ENCODE results near the gene TAF5L. TPM values are rescaled to one million over a fixed set of nuclear protein-coding genes. Genes with fewer than 3 reads are reported as not detected.

TAF5L gene
- total and polyA plus RNA-seq, 2 of the 4 experiments (the other 2 are of a cell fraction): 17.9 to 18.6 TPM

DNA sequence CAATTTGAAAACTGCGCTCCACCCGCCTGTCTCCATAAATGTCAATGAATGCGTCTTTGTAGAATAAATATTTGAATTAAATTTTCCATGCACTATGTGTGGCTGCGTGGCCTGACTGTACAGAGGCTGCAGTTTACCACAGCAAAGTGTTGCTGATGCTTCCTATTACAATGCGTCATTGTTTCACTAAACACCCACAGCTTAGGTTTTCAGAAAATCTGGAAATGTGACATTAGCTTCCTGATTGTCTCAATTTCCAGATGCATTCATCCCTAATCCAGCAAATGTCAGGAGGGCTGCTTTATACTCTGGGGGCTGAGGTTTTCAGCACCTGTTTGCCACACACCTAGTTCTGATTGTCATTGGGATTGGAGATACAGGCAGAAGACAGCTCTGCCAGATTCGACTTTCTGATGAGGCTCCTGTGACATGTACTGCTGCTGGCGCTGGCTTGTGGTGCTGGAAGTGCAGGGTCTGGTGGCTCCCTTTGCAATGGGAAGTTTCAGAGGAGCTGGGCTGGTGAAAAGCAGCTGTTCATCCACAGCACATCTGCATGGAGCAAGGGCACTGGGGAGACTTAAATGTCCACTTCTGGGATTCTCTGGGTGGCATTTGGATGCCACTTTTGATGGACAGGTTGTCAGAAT lies 40.1 kb upstream of the TAF5L start:
- no peak overlapping the region for H2BK15ac ChIP-seq (ENCODE audit: low read depth, low read length)
- no peak overlapping the region for H3K14ac ChIP-seq (replicated peaks; ENCODE audit: low read depth, low read length)
- TF ChIP-seq SMC3 (IDR thresholded peaks at IDR 0.05; ENCODE audit: low read depth, low read length) (no peak), MXI1 (IDR thresholded peaks at IDR 0.05; ENCODE audit: borderline replicate concordance, low read depth, low read length) (no peak), POLR2A (IDR thresholded peaks at IDR 0.05; ENCODE audit: low read depth, low read length) (no peak), NFE2L2 (IDR thresholded peaks at IDR 0.05; ENCODE audit: low read depth, low read length) (no peak), BHLHE40 (IDR thresholded peaks at IDR 0.05; ENCODE audit: low read depth, low read length) (no peak), CTCF (conservative IDR thresholded peaks at IDR 0.05; ENCODE audit: low read depth, low read length) (no peak), ELK1 (IDR thresholded peaks at IDR 0.05; ENCODE audit: borderline replicate concordance, low read depth, low read length) (no peak), FOS (IDR thresholded peaks at IDR 0.05; ENCODE audit: low read depth, low read length) (no peak), RCOR1 (IDR thresholded peaks at IDR 0.05; ENCODE audit: insufficient replicate concordance, low read length) (no peak), CEBPB (IDR thresholded peaks at IDR 0.05; ENCODE audit: low read depth, low read length) (no peak), MAZ (IDR thresholded peaks at IDR 0.05; ENCODE audit: borderline replicate concordance, low read depth, low read length) (no peak), MAFK (IDR thresholded peaks at IDR 0.05; ENCODE audit: low read depth, low read length) (no peak), CHD1 (IDR thresholded peaks at IDR 0.05; ENCODE audit: low read depth, low read length) (no peak), RFX5 (IDR thresholded peaks at IDR 0.05; ENCODE audit: low read depth, low read length) (no peak), RAD21 (IDR thresholded peaks at IDR 0.05; ENCODE audit: low read length) (no peak)
- TF ChIP-seq, protein P1, sequence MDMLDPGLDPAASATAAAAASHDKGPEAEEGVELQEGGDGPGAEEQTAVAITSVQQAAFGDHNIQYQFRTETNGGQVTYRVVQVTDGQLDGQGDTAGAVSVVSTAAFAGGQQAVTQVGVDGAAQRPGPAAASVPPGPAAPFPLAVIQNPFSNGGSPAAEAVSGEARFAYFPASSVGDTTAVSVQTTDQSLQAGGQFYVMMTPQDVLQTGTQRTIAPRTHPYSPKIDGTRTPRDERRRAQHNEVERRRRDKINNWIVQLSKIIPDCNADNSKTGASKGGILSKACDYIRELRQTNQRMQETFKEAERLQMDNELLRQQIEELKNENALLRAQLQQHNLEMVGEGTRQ (IDR thresholded peaks at IDR 0.05; ENCODE audit: low read depth, low read length): no peak
- H3K9me3 ChIP-seq (ENCODE audit: control insufficient read depth, insufficient read depth, low read length): no peaks in the 10 kb centered on the region
- no peak overlapping the region for H2AFZ ChIP-seq (replicated peaks; ENCODE audit: low read length, poor library complexity)
- H2BK5ac ChIP-seq (ENCODE audit: low read depth, low read length, poor library complexity, severe bottlenecking): no peak overlapping the region
- in situ Hi-C loops (cut with MboI; ENCODE audit: low sequenced_read_pairs): loop anchor here (10.0 kb wide), 1 partner anchor 649 kb away; no protein-coding TSS in a partner anchor
- H2AK5ac ChIP-seq (ENCODE audit: low read depth, low read length): no peak overlapping the region
- H3K23ac ChIP-seq (ENCODE audit: low read depth, low read length): no peak overlapping the region
- peaks cover 6% of the 10 kb centered on the region; the same call in 1 of the 2 replicates for H3K9me1 ChIP-seq (ENCODE audit: insufficient read depth, low read length)
- no peak overlapping the region for H4K5ac ChIP-seq (ENCODE audit: low read depth, low read length)
- H3K9ac ChIP-seq (ENCODE audit: low read depth, low read length): no peak overlapping the region
- CTCF ChIA-PET: interaction anchor here (0.6 kb wide), 1 partner anchor 259 kb away, joined by 3 read pairs; no protein-coding TSS in a partner anchor
- no peak overlapping the region for H3K4ac ChIP-seq (ENCODE audit: low read depth, low read length)
- no peak overlapping the region for H3K18ac ChIP-seq (ENCODE audit: low read depth, low read length)
- no peak for ATAC-seq (ENCODE audit: low read depth)
- H3K4me3 ChIP-seq (ENCODE audit: insufficient read depth, low read depth, low read length): no peak overlapping the region
- no peak overlapping the region for H2AK9ac ChIP-seq (replicated peaks; ENCODE audit: low read depth, low read length, poor library complexity)
- H4K20me1 ChIP-seq (ENCODE audit: insufficient read depth, low read length): no peaks in the 10 kb centered on the region
- H2BK120ac ChIP-seq (ENCODE audit: low read depth, low read length): no peak overlapping the region
- DNase-seq: no peak
- intact Hi-C loops (cut with micrococcal nuclease): loop anchor here (10.0 kb wide), 1 partner anchor 189 kb away; no protein-coding TSS in a partner anchor
- H4K91ac ChIP-seq (ENCODE audit: insufficient read depth, low read depth, low read length): no peak overlapping the region
- no peak overlapping the region for H3K27ac ChIP-seq (ENCODE audit: insufficient read depth, low read length)
- no peaks in the 10 kb centered on the region for H3K36me3 ChIP-seq (ENCODE audit: control insufficient read depth, insufficient read depth, low read length)
- H3K79me1 ChIP-seq (ENCODE audit: low read depth in 1 of 2, low read length in 2 of 2): no peaks in the 10 kb centered on the region
- BruUV-seq (replicated peaks): no TSS peak
- no peak overlapping the region for H3K4me2 ChIP-seq (ENCODE audit: low read depth, low read length)
- no peak overlapping the region for H4K8ac ChIP-seq (ENCODE audit: low read depth in 2 of 2, low read length in 2 of 2)
- WGBS, 2 experiments (ENCODE audit: extremely low coverage in 2 of 2, insufficient read length in 1 of 2): 84% methylated on average over 3 of the region's 7 CpGs; no CpG with 5 or more reads in 1 of the 2 experiments
- peaks cover 6% of the 10 kb centered on the region for H3K4me1 ChIP-seq (ENCODE audit: control insufficient read depth, insufficient read depth, low read length)
- no peak overlapping the region for H3K56ac ChIP-seq (ENCODE audit: extremely low read depth, insufficient read depth, low read length)
- dilution Hi-C loops (cut with HindIII; ENCODE audit: low sequenced_read_pairs, unreplicated experiment): no loop called here
- no peak overlapping the region for H2BK20ac ChIP-seq (ENCODE audit: low read depth, low read length)
- POLR2A ChIA-PET (ENCODE audit: unreplicated experiment): no interaction called here
- H3K27me3 ChIP-seq (ENCODE audit: control insufficient read depth, insufficient read depth, low read length): no peaks in the 10 kb centered on the region
